Measurements from ENCODE around the gene CADM1.

- TF ChIP-seq GMEB1 (CRISPR knock-in tag; IDR thresholded peaks at IDR 0.05) (no peak), HNRNPK (IDR thresholded peaks at IDR 0.05; ENCODE audit: low read depth, low read length, poor library complexity, severe bottlenecking) (no peak), RAD51 (IDR thresholded peaks at IDR 0.05; ENCODE audit: borderline replicate concordance, low read depth) (no peak), HINFP (tag; conservative IDR thresholded peaks at IDR 0.05; ENCODE audit: low read depth) (no peak), REST (IDR thresholded peaks at IDR 0.05; ENCODE audit: borderline replicate concordance) (no peak), REST (CRISPR knock-in tag; IDR thresholded peaks at IDR 0.05; ENCODE audit: low read depth) (no peak), SRF (CRISPR knock-in tag; IDR thresholded peaks at IDR 0.05) (no peak), ZC3H11A (IDR thresholded peaks at IDR 0.05; ENCODE audit: low read depth, low read length) (no peak), HDGF (IDR thresholded peaks at IDR 0.05) (no peak), HNRNPH1 (optimal IDR thresholded peaks at IDR 0.05; ENCODE audit: low read depth, low read length) (no peak), SIN3A (IDR thresholded peaks at IDR 0.05; ENCODE audit: borderline replicate concordance in 2 of 2, control insufficient read depth in 1 of 2, low read depth in 2 of 2, low read length in 2 of 2) (no peak), CTCF (IDR thresholded peaks at IDR 0.05 in 2 of 3, conservative IDR thresholded peaks at IDR 0.05 in 1 of 3; ENCODE audit: insufficient read depth in 2 of 3, low read depth in 1 of 3, low read length in 3 of 3) (no peak), SMC3 (conservative IDR thresholded peaks at IDR 0.05; ENCODE audit: insufficient read depth, low read depth, low read length) (no peak), MAX (CRISPR knock-in tag; IDR thresholded peaks at IDR 0.05) (no peak)
Observed at GRCh38 chr11:115208808-115209259, 295.4 kb downstream of the CADM1 start.

Measured in K562 (cell line).